Stimulated activated CD8-positive, alpha-beta memory T cell treated with anti-CD3 and anti-CD28 coated beads, Interleukin-12 subunit alpha, Interleukin-12 subunit beta, amount 100 ng/mL, for 1 hour (primary cell): Measurements from ENCODE around the gene DEPDC1B.
"Not testable (repeated sequence)": the region's sequence is repeated elsewhere in the genome, so short reads cannot be mapped to it uniquely, and the experiment has no call there.

Source experiments
- DNase-seq: peaks from one replicate; pipeline ENCODE4 v3.0.0-alpha.2; 2020; ENCODE audit warnings: low read depth

DEPDC1B gene

DNA sequence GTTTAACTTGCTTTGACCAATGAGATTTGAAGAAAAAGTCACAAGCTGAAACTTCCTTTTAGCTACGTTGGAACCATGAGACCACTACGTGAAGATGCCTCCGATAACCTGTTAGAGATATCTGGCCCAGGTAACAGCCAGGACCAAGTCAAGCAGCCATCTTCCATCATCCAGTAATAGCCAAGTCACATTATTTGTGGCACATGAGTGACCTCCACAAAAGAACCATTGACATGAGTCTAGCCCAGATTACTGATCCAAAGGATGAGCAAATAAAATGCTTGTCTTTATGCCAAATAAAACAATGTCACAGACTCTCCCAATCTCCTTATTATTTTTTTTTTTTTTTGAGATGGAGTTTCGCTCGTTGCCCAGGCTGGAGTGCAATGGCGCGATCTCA, 1.6 kb downstream of the DEPDC1B start:
- no peak for DNase-seq

DNA sequence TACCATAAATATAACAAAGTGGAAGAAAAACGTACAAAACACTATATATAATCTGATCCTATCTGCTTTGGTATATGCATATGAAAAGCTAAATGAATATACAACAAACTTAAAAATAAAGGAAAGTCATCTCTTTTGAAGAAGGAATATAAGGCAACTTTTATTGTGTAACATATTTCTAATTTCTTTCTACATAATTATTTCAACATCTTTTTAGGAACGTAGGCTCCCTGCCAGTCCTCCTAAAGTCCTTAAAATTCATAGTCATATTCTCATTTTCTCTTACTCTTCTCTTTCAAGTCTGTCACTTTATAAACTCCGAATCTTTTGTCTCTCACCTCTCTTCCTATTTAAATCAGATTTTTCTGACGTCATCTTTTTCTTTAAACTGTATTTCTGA, 9.6 kb downstream of the DEPDC1B start:
- DNase-seq = no peak

DNA sequence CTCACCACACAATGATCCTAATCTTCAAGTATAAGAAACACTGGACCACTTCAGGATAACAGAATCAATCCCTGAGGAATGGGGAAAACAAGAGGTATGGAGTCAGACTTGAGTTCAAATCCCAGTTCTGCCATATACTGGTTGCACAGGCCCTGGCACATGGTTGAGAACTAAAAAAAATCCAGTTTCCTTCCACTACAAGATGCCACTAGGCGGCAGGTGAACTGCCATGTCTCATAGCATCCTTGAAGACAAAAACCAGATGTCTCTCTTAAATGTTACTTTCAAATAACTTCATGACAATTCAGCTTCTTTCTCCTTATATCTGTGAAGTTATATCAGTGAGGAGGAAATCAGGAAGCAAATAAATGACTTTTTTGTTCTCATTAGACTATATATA, 11.0 kb downstream of the DEPDC1B start:
- DNase-seq = no peak

DNA sequence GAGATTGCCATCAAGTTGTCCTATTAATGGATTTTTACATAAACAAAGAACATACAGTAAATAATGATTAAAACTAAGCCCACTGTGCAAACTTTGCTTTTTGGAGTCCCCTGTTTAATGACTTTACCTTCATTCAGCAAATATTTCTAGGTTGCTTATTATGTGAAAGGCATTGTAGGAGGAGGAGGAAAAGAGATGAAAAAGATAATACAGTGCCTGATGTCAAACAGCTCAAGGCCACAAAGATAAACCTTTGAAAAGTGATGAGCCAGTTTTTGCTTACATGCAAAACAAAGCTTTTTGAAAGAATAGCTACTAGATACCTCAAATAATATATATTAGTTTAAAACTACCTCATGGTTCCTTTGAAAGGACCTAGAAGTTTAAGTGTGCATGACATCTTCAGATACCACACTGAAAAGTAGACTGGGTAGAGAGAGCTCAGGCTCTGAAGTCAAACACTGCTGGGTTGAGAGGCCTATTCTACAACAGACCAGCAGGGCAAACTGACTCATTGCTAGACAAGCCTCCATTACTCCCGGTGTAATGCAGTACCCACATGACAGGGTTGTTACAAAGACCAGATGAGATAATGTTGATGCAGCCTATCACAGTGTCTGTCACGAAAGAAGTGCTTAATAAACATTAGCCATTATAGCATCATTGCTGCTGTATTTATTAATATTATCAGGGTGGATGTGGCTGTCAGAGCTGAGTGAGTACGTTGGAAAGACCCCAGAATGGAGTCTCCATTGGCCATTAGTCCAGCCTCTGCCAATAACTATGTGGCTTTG, 11.8 kb downstream of the DEPDC1B start:
- no peak for DNase-seq

DNA sequence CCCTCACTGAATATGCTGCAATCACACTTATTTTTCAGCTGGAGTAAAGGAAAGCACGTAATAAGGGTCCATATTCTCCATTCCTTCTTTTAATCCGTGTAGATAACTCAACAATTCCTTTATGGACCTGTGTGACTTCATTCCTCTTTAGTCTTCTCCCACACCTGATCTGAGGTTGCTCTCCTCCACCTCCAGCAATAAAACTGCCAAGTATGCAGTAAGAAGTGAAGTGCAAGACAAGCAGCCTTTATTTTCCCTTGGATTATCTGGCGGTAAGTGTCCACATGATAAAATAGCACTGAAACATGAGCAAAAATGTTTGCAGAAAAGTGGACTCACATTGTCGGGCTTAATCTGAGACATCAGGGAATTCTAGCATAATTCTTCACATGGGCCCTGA, 13.8 kb downstream of the DEPDC1B start:
- DNase-seq = no peak

DNA sequence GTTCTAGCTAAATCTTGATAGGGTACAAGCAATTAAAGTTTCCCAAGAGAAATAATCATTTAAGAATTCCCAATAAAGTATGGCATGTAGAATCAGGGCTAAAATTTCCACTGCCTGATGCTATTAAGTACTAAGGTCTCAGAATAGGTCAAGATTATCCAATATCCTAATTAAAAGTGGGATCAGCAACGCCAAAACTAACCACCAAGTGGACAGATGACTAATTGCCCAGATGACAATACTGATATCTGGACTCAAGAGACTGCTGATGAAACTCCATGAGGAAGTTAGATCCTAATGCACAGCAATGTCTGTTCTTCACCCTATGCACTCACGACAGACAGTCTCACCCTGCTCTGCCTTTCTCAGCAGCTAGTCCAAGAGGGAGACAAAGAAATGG, 14.3 kb downstream of the DEPDC1B start:
- DNase-seq = no peak

DNA sequence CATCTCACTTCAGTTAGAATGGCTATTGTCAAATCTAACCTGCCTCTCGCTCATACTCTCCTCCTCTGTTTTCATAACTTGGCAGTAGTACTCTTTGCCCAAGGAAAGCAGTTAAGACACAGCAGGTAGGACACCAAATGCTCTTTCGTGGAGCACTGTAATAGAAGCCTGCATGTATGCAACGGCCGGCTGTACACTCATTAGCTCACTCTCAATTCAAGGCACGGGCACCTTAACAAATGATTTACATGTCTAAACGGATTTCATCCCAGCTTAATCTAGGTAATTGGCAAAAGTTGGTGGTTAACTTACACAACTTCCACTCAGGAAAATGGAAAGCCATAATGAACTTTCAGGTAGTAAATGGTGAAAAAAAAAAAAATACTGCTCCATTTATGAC, 14.9 kb downstream of the DEPDC1B start:
- no peak for DNase-seq

DNA sequence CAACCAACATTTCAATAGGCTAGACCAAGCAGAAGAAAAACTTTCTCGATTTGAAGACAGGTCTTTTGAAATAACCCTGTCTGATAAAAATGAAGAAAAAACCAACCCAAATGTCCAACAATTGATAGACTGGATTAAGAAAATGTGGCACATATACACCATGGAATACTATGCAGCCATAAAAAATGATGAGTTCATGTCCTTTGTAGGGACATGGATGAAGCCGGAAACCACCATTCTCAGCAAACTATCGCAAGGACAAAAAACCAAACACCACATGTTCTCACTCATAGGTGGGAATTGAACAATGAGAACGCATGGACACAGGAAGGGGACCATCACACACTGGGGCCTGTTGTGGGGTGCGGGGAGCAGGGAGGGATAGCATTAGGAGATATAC, 18.0 kb downstream of the DEPDC1B start:
- not testable (repeated sequence) for DNase-seq

DNA sequence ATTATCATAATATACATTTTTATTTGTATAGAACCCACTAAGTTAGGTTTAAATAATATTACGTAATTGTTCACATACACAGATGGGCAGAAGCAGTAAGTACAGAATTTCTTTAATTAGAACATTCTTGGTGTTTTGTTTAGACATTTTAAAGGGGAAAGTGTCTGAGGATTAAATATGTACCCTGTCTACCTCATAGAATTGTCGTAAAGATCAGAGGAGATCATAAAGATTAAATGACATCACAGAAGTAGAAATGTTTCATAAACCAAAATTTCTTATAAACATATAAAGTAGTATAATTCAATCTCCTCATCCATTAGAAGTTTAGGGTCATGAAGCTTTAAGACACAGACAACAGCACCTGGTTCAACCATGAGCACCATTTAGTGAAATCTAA, 20.1 kb downstream of the DEPDC1B start:
- no peak for DNase-seq

DNA sequence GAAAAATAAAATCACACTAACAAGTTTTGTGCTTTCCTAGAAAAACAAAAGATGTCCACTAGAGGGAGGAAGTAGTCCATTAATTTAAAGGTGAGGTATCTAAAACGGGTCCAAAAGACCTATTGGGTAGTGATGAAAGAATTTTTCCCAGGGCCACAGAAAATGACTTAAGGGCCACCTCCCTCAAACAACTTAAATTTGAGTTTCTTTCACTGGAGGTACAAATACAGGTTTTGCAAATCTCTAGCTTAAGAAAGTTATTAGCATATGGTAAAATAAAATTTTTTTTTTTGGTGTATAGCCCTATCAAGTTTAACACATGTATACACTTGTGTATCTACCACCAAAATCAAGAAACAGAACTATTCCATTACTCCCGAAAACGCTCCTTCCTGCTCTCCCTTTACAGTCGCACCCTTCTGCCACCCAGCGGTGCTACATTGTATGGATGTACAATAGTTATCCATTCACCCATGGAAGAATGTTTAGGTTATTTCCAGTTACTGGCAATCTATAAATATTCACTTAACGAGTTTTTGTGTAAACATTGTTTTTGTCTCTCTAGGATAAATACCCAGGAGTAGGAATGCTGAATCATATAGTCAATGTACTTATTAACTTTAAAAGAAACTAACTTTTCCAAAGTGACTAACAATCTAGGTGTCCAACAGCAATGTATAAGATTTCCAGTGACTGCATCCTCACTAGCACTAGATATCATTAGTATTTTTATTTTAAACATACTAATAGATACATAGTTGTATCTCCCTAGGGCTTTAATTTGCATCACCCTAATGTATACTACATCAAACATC, 21.9 kb downstream of the DEPDC1B start:
- no peak for DNase-seq

DNA sequence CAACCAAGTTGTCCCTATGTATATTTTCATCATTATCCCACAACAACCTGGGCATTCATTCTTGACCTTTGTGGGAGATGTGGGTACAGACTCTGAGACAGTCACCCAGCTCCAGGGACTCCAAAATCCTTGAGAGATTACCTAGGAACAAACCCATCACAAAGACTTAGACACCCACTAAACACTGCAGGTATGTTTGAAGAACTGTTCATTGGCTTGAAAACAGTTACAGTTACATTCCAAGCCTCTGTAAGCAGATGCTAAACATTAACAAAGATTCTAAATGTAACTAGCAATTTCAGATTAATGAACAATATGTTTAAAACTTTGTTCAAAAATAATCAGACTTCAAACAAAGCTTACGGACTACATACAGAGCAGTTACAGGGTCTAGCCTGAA, 24.7 kb downstream of the DEPDC1B start:
- DNase-seq = no peak

DNA sequence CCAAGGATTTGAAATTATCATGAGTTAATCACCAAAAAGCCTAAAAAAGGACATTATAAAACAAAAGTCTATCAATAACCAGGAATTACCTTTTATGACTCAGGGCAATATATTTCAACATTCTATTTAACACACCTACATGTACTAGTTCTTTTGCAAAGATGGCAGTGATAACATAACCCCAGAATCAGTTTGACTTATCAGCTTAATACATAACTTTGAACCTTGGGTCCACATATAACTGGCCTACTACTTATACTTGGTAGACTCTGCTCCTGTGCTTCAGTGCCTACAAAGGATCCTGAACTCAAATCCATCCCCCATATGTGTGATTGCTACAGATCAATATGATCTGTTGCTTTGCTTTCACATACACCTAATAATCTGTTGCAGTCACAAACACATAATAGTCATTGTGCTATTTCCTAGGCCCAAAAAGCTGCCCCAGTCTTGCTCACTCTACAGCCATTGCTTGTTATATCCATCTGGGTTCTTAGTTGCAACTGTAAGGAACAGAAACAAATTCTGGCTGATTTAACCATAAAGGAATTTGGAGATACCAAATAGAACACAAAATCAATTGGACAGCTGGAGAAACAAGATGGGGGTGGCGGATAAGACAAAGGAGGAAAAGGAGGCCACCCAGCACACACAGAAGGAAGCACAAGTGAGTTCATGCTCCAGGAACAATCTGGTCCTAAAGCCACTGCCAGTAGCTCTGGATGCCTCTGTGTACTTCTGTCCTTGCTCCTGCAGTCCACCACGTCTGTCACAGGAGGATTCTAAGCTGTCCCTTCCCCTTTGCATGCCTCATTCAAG, 25.5 kb downstream of the DEPDC1B start:
- no peak for DNase-seq

DNA sequence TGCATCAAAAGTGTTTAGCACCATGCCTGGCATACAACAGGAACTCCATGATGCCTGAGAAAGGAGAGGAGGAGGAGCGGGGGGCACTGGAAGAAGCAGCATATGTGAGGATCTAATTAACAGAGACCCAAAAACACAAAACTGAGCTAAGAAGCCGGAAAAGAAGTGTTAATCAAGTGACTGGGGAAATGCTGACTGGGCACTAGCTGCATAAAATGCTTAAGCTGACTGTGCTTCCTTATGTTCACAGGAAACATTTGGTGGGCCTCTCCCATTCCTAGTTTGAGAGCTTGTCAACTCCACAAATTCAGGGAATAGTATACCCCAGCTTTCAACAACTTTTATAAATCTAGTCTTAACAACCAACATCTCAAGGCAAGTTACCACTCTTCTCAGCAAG, 26.6 kb downstream of the DEPDC1B start:
- no peak for DNase-seq

DNA sequence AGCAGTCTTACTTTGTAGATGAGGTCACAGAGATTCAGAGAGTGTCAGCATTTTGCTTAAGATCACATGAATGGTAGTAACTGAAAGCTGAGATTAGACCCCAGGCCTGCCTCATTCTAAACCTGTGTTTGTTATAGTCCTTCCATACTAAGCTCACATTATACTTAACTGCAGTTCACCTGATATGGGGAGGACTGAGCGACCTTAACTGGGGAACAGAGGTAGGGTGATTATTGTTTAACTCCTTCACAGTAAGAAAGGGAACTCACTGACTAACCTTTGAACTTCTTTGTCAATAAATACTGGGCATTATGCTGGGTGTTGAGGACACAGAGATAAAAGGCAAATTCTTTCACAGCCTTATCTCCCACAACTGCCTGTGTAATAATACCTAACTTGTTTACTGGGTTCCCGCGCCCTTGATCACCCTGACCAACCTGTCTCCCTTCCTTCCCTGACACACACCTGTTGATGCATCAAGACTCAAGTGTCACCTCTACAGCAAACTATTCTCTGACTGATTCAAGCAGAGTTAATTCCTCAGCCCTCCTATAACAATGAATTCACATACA, 27.2 kb downstream of the DEPDC1B start:
- DNase-seq = no peak

DNA sequence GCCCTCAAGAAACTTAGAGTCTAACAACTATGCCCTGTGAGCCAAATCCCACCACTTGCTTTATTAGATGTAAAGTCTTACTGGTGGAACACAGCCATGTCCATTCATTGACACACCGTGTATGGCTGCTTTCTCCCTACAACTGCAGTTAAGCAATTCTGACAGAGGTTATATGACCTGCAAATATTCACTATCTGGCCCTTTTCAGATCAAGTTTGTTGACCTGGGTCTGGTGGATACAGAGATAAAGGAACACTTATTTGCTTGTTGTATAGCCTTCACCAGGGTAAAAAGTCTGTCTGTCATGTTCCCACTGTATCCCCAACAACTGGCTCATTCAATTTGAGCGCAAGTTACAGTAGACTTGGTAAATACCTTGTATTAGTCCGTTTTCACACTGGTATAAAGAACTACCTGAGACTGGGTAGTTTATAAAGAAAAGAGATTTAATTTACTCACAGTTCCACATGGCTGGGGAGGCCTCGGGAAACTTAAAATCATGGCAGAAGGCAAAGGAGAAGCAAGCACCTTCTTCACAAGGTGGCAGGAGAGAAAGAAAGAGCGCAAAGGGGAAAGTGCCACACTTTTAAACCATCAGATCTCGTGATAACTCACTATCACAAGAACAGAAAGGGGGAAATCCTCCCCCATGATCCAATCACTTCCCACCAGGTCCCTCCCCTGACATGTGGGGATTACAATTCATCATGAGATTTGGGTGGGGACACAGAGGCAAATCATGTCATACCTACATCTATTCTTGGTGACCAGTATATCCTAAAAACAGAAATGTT, 27.9 kb downstream of the DEPDC1B start:
- DNase-seq = no peak

DNA sequence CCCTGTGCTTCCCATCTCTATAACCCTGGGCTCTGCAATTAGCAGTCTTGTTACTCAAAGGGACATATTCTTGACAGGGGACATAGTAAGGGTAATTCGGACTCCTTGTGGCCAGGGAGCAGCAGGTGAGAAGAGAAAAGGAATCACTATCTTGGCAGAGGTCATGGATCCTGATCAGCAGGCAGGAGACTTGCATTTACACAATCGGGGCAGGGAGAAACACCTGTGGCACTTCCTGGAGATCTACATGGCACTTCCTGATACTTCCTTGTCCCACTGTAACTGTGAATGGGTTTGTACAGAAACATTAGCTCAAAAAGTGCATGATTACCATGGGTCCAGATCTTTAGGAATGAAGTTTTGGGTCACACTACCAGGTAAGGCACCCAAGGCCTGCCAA, 29.2 kb downstream of the DEPDC1B start:
- DNase-seq = no peak

DNA sequence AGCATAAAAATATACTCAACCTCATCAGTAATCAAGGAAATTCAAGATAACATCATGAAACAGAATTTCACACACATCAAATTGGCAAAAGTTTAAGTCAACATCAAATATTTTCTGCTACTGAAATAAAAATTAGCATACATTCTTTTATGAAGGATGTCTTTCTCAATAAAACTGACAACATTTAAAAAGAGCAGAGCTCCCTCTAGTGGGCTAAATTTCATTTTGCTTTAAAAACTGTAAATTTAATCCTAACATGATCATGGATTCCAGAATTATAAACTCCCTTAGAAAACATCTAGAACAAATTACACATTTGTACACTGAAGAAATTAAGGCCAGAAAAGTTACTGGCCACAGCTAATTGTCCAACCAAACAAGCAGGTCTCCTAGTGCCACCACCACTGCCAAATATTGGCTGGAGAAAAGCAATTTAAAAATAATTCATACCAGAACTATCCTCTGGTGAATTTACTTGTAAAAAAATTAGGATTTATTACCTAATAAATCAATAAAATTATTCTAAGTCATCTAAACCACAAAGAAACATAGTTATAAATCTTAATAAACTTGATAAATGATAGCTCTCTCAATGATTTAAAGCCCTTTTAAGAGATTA, 31.2 kb downstream of the DEPDC1B start:
- no peak for DNase-seq

DNA sequence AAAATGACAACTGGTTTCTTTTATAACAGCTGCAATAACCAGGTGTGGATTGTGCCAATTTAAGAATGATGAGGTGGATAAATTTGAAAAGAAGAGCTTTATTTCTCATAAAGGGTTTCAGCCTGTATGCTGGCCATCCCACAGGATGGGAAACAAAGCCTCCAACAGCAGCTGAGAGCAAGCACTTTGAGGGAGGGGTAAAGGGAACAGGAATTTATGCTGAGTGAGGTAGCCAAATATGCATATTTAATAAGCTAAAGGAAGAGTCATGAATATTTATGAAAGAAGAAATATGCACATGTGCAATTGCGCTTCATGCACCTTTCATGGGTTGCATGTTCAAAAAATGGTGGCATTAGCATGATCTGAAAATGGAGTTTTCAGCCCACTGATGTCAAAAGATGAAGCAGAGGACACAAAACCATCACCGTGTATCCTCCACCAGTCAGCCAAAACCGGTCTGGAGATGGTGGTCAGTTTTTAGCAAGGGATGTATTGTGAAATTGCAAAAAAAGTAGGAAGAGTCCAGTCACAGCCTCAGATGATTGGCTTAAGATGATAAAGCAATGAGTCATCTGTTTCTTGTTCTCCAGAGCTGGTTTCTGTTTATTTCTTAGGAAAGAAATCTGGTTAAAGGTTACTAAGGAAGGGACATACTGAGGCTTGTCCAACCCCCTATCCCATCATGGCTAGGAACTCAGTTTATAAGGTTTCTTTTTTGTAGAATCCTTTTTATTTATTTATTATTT, 47.9 kb downstream of the DEPDC1B start:
- DNase-seq = no peak

DNA sequence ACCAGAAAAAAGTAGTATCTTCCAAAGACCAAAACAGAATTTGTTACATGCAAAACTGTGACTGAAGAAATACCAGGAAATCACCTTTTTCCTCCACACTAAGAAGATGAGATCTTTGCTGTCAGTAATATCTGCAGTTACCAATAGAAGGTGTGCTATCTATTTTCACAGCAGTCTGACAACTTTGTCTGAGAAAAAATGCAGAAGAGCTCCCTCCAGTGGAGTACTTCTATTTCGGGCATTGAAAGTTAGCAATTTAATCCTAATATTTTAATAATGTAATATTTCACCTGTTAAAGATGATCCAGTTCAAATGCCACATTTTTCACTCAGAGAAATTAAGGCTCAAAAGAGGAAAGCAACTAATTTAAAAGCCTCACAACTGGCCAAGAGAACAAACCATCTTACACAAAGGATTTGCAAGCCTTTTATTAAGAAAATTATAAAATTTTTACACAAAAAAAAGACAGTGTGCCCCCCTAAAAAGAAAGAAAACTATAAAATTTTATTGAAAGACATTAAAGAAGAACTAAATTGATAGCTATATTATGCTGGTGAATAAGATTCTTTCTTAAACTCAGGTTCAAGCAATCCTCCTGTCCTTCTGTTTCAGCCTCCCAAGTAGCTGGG, 50.6 kb downstream of the DEPDC1B start:
- DNase-seq = no peak

DNA sequence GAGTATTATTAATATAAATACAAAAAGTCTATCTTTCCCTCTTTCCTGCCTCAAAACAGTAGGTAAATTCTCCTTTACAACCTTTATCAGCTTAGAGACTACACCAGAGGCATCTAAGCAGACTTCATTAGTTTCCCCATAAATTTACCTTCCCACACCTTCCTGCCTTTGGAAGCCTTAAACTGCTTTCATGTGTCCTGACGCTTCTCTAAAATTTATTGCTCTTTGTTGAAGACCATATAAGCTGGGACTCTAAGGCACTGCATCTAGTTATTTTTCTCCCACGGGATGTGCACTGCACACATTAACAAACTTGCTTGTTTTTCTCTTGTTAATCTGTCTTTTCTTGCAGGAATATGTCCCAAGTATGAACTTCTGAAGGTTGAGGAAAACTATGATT, 51.8 kb downstream of the DEPDC1B start:
- DNase-seq = no peak
